ENCODE results near the gene GOLGA8J. TPM values are rescaled to one million over a fixed set of nuclear protein-coding genes. Genes with fewer than 3 reads are reported as not detected.

Gene GOLGA8J
- total and polyA plus RNA-seq, 12 donors, result 0.22 to 0.98 (median 0.81) TPM; not detected in 9

GRCh38 chr15:30056166-30056565 is 26.6 kb upstream of the GOLGA8J start:
- intact Hi-C loops (cut with DNase I), result loop anchor here in 1 of 10 donors (10.0 kb wide), 1 partner anchor 371 kb away; no protein-coding TSS in a partner anchor
- TF ChIP-seq, protein P1, sequence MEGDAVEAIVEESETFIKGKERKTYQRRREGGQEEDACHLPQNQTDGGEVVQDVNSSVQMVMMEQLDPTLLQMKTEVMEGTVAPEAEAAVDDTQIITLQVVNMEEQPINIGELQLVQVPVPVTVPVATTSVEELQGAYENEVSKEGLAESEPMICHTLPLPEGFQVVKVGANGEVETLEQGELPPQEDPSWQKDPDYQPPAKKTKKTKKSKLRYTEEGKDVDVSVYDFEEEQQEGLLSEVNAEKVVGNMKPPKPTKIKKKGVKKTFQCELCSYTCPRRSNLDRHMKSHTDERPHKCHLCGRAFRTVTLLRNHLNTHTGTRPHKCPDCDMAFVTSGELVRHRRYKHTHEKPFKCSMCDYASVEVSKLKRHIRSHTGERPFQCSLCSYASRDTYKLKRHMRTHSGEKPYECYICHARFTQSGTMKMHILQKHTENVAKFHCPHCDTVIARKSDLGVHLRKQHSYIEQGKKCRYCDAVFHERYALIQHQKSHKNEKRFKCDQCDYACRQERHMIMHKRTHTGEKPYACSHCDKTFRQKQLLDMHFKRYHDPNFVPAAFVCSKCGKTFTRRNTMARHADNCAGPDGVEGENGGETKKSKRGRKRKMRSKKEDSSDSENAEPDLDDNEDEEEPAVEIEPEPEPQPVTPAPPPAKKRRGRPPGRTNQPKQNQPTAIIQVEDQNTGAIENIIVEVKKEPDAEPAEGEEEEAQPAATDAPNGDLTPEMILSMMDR (IDR thresholded peaks at IDR 0.05), result no peak
- no peaks in the 10 kb centered on the region for H3K36me3 ChIP-seq
- no peaks in the 10 kb centered on the region for H3K4me1 ChIP-seq
- no peak for ATAC-seq
- 76 to 84% methylated on average over 4 of the region's 4 CpGs for WGBS, 2 donors
- H3K27ac ChIP-seq, result no peak overlapping the region
- no peak overlapping the region for H3K4me3 ChIP-seq
- no peaks in the 10 kb centered on the region for H3K9me3 ChIP-seq
- DNase-seq, result no peak
- H3K27me3 ChIP-seq, result peaks cover 0 to 13% (median 0%) of the 10 kb centered on the region in 7 donors

DNA sequence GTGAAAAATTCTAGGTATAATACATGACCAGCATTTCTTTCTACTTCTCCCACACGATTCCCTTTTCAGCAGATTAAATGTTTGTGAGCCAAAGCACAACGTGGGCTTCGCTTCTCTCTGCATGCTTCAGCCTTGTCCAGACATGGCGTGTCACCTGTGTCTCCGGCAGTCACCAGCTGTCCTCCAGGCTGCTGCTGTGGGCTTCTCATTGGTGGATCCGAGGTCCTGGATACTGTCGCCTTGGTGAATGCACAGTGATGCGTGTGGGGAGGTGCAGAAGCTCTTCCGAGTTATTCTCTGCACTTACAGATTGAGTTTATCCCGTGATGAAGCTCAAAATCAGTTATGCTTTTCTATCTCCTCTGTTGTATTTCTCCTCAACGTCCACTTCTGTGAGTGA is 23.0 kb upstream of the GOLGA8J start:
- TF ChIP-seq, protein P1 (IDR thresholded peaks at IDR 0.05), result no peak
- Histone ChIP-seq H3K4me1 (peaks cover 0 to 7% (median 0%) of the 10 kb centered on the region in 9 donors), H3K36me3 (no peaks in the 10 kb centered on the region), H3K4me3 (no peak overlapping the region), H3K9me3 (no peaks in the 10 kb centered on the region), H3K27me3 (peaks cover 0 to 4% (median 0%) of the 10 kb centered on the region in 7 donors), H3K27ac (no peak overlapping the region)
- intact Hi-C loops (cut with DNase I), result loop anchor here in 1 of 10 donors (10.0 kb wide), 1 partner anchor 375 kb away; no protein-coding TSS in a partner anchor
- DNase-seq, result no peak
- 80 to 84% methylated on average over 11 of the region's 11 CpGs for WGBS, 2 donors
- no peak for ATAC-seq

GRCh38 chr15:30062881-30063280 is 19.9 kb upstream of the GOLGA8J start:
- Histone ChIP-seq H3K27ac (no peak overlapping the region), H3K4me3 (no peak overlapping the region), H3K27me3 (no peaks in the 10 kb centered on the region), H3K36me3 (no peaks in the 10 kb centered on the region), H3K9me3 (no peaks in the 10 kb centered on the region), H3K4me1 (peaks cover 0 to 7% (median 0%) of the 10 kb centered on the region in 9 donors)
- ATAC-seq (no peak), DNase-seq (no peak)
- intact Hi-C loops (cut with DNase I), result no loop called here
- 98 to 99% methylated on average over 4 of the region's 4 CpGs for WGBS, 2 donors
- TF ChIP-seq, protein P1 (IDR thresholded peaks at IDR 0.05), result no peak

GRCh38 chr15:30063835-30064546 is 18.8 kb upstream of the GOLGA8J start:
- H3K36me3 ChIP-seq, result no peaks in the 10 kb centered on the region
- no peak overlapping the region for H3K4me3 ChIP-seq
- WGBS, 2 donors, result 29 to 43% methylated on average over 2 of the region's 2 CpGs
- H3K9me3 ChIP-seq, result no peaks in the 10 kb centered on the region
- ATAC-seq, result peak in 2 of 8 donors; percentile 60 to 61
- no peak for DNase-seq
- H3K27me3 ChIP-seq, result no peaks in the 10 kb centered on the region
- TF ChIP-seq, protein P1 (IDR thresholded peaks at IDR 0.05), result no peak
- peak overlapping the region in 1 of 10 donors; percentile 38 for H3K27ac ChIP-seq
- H3K4me1 ChIP-seq, result peaks cover 0 to 7% (median 0%) of the 10 kb centered on the region in 9 donors
- intact Hi-C loops (cut with DNase I), result no loop called here
